Fibroblast of lung (primary cell): ENCODE results near the gene FMO4.

ENCODE experiments used
- CTCF ChIP-seq, 2 donors: IDR thresholded peaks in 1 of 2; conservative IDR thresholded peaks in 1 of 2; 1 replicate in 1 of 2; 2 replicates in 1 of 2; pipeline ENCODE4 v1.5.1; 2011 to 2012; ENCODE audit warnings: low read length in 2 of 2, control low read depth in 1 of 2, inconsistent platforms in 1 of 2, low read depth in 1 of 2, mild to moderate bottlenecking in 1 of 2
- EZH2 ChIP-seq: IDR thresholded peaks from 2 replicates; pipeline ENCODE4 v1.5.1; 2012; ENCODE audit warnings: low read length, control low read depth, mild to moderate bottlenecking; ENCODE audit errors: missing control alignments

GRCh38 chr1:171299342-171299741 lies 14.6 kb upstream of the FMO4 start:
- no peak for TF ChIP-seq CTCF (conservative IDR thresholded peaks at IDR 0.05 in 1 of 2, IDR thresholded peaks at IDR 0.05 in 1 of 2; ENCODE audit: low read depth in 1 of 2, low read length in 2 of 2)
- TF ChIP-seq EZH2, result no peak
